SU-DHL-6 (cell line): Measurements from ENCODE around the gene IDH2.

Source experiments
- CTCF ChIP-seq: fragments of 200-600 bp; sonication (generic); IDR thresholded peaks from one replicate; pipeline ENCODE4 v1.5.1; 2017; ENCODE audit warnings: antibody characterized with exemption, mild to moderate bottlenecking, low read length, moderate library complexity; ENCODE audit not compliant: insufficient read depth, poor library complexity, severe bottlenecking
- EZH2phosphoT487 ChIP-seq: fragments of 200-600 bp; sonication (generic), shearing (Covaris generic); conservative IDR thresholded peaks from 2 replicates; pipeline ENCODE4 v1.6.1; 2018; ENCODE audit warnings: mild to moderate bottlenecking, antibody characterized with exemption, low read length, moderate library complexity, mixed read lengths

DNA sequence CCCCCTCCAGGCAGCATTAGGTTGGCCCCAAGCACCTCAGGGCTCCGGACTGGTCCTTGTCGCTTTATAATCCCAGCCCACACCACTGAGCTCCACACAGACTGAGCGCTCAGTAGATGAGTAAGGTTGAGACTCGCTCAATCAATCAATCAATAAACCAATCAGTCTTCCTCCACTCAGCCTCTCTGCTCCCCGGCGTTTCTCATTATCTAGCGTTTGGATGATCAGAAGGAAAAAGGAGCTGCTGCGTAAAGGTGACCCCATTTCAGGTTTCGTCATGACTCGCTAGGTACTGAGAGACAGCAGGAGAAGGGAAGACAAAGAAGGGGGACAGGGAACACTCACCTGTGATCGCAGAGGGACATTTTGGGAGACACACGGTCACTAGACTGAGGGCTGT lies 59.9 kb downstream of the IDH2 start:
- TF ChIP-seq CTCF, result no peak
- TF ChIP-seq EZH2phosphoT487, result no peak
